CD4-positive, alpha-beta T cell treated with Interferon alpha-2 for 1 hour (primary cell): ENCODE results near the gene ACP1.
A peak's percentile ranks its signal among the peaks of the same experiment; 100 is the strongest.

ENCODE experiments used
- DNase-seq, 2 donors: peaks; one replicate each; pipeline ENCODE4 v3.0.0-alpha.2; 2020 to 2022

ACP1 gene

DNA sequence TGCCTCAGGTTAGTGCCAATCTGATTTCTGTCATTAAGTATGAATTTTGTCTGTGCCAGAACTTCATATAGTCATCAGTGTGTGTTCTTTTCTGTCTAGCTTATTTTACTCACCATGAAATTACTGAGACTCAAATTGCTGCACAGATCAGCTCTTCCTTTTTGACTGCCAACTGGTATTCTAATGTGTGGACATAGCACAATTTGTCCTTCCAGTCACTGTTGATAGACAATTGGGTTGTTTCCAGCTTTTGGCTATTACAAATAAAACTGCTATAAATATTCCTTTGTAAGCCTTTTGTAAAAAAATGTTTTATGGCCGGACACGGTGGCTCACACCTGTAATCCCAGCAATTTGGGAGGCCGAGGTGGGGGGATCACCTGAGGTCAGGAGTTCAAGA is 8.7 kb upstream of the ACP1 start:
- no peak for DNase-seq

DNA sequence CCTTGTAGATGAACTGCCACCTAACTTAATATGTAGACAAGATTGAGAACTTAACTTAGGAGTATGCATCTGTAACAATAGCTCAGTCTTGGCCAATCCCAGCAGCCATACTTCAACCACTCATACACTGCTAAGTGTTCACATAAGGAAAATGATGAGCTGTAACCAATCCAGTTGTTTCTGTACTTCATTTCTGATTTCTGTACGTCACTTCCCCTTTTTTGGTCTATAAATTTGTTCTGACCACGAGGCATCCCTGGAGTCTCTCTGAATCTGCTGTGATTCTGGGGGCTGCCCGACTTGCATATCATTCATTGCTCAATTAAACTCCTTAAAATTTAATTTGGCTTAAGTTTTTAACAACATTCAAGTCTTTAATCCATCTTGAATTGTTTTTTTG is 7.3 kb upstream of the ACP1 start:
- no peak for DNase-seq

DNA sequence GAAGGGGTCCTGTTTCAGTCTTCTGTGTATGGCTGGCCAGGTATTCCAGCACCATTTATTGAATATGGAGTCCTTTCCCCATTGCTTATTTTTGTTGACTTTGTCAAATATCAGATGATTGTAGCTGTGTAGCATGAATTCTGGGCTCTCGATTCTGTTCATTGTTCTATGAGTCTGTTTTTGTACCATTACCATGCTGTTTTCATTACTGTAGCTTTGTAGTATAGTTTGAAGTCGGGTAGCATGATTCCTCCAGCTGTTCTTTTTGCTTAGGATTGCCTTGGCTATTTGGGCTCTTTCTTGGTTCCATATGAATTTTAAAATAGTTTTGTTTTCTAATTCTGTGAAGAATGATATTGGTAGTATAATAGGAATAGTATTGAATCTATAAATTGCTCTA is 6.9 kb upstream of the ACP1 start:
- no peak for DNase-seq

DNA sequence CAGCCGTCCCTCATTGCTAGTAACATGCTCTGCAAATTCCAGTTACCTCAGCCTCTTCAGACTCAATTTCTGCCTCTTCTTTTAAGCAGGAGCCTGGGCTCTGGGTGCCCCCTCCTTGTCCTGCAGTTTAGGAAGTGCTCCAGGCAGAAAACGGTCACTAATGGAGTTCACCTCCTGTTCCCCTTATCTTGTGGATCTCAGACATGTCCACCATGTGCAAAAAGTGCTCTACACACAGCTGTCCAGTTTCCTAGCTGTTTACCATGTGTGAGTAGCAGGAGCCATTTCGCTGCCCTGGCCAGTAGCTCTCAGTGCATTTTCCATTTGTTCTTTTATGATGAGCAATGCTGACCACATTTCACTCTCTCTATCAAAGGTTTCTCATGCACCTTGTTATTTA is 5.8 kb upstream of the ACP1 start:
- no peak for DNase-seq

DNA sequence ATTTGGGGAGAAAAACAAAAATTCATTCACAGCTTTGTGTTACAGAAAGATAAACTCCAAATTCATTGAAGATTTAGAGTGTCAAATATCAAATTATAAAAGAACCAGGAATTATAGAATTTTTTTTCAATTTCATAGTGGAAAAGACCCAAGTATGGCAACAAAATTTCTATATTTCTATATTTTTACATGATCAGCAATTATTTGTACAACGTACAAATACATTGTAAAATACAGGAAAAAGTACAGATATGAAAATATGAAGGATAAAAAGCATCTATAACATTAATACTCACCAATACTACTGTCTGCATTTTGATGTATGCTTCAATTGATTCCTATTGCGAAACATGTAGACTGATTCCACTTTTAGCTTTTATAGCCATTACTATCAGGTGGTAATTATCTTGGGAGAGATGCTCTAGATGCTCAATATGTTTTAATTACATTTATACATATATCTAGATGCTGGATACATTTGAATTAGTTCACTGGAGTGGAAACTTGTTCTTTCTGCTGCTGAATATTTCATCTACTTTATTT is 4.9 kb upstream of the ACP1 start:
- no peak for DNase-seq

DNA sequence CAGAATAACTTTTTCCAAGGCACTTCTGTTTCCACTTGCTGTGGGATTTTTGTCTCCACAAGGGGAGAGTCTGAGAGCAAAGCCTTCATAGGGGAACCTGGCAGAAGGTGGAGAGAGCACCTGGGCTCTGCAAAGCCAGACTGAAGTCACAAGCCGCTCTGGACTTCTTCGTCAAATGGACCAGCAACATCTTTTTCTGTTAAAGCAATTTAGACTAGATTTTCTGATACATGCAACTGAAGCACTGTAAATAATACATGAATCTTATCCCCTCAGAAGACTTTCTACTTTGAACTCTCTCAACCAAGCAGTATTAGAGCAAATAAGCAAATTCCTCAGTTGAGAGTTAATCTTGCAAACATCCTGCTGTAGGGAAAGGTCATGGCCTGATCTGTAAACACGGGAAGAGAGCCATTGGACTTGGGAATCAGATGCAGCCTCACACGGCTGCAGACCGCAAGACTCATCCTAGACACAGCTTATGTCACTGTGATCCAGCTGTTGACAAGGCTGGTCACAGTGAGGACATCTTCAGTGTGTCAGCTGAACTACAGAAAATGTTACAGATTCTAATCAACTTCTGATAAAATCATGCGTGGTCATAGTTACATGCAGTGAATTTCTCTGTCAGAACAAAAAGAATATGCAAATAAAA is 4.1 kb upstream of the ACP1 start:
- no peak for DNase-seq

DNA sequence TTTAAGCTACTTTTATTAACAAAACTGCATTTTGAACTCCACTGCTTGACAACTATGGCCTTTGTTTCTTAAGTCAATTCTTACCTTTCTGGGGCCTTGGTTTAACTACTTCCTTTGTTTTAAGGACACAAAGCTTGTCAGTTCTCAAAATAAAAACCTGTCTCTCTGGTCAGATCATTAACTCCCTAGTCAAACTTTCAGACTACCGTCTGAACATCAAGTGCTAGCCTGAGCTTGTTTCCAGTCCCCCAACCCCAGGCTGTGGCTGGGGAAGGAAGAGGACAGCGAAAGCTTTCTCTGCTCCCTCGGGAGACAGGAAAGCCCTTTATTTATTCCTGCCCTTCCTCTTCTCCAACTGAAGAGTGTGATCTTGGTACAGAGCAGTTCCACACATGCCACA is 2.6 kb upstream of the ACP1 start:
- no peak for DNase-seq

DNA sequence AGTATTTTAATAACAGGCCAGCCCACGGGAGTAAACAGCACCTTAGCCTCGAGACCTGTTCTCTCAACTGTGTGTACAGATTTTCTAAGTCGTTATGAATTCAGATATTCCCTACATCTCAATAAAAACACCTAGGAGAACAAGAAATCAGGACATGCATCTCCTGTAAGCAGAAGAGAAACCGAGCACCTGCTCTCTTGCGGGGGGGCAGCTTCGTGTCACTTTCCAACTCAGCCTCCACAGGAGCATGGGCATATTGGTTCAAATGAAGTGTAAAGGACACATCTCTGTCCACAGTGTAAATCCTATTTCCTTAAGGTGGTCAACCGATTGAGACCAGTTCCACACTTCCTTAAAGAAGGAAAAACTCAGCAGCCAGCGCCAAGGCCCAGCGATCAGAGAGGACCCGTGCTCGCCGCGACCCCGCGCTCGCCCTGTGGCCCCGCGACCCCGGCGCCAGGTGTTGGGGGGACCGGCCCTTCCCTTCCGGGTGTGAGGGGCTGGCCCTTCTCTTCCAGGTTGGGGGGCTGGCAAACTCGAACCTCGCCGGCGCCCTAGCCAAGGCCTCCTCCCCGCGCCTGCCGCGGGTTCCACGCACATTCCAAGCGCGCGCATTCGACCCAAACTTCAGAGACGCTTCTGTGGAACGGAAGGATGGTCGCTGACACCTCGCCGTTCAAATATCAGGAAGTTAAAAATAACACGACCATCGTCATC is 1.6 kb upstream of the ACP1 start:
- no peak for DNase-seq

- peak; percentile 47 to 72 for DNase-seq
Measured at GRCh38 chr2:263774-264492, 814 bp upstream of the ACP1 start, which contains the start of gene SH3YL1. SH3YL1 (minus strand) TSS chr2:264032; CDS start chr2:263984, 48 bp downstream.

- DNase-seq: no peak
Measured at GRCh38 chr2:268323-268722, 3.6 kb downstream of the ACP1 start.

- no peak for DNase-seq
Measured at GRCh38 chr2:269356-270030, 4.7 kb downstream of the ACP1 start.

DNA sequence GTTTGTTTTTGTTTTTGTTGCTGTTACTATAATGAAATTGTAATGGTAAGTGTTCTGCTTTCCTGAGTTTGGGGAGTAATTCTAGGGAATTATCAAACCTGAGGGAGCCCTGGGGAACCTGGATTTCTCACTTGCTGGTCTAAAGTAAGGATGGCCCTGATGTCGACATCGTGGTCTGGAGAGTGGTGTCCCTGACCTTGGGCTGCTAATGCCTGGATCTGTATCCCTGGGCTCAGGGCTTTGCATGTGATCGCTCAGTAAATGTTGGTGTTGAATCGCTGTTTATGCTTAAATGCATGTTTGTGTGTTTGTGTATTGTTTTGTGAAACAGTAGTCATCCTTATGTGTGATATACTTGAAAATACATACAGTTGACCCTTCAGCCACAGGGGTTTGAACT is 6.1 kb downstream of the ACP1 start:
- DNase-seq: no peak

GRCh38 chr2:271917-272316 is 7.2 kb downstream of the ACP1 start:
- no peak for DNase-seq

GRCh38 chr2:273333-273732 is 8.6 kb downstream of the ACP1 start:
- DNase-seq: no peak

- DNase-seq: no peak
Measured at GRCh38 chr2:274503-274902, 9.8 kb downstream of the ACP1 start.

DNA sequence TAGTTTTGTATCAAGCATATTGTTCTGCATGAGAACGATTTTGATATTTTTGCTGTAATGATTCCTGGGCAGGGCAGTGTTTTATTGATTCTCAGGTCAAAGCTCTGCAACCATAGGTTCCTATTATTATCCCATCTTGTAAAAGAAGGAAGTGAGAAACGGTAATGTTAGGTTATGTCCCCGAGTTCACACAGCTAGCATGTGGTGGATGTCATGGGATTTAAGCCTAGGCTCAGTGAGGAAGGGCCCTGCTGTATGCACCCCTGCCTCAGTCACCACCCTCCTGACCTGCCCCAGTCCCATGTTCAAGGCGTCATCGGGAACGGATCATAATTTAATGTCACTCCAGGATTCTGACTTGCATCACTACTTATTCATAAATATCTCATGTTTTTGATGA is 10.7 kb downstream of the ACP1 start:
- no peak for DNase-seq

DNA sequence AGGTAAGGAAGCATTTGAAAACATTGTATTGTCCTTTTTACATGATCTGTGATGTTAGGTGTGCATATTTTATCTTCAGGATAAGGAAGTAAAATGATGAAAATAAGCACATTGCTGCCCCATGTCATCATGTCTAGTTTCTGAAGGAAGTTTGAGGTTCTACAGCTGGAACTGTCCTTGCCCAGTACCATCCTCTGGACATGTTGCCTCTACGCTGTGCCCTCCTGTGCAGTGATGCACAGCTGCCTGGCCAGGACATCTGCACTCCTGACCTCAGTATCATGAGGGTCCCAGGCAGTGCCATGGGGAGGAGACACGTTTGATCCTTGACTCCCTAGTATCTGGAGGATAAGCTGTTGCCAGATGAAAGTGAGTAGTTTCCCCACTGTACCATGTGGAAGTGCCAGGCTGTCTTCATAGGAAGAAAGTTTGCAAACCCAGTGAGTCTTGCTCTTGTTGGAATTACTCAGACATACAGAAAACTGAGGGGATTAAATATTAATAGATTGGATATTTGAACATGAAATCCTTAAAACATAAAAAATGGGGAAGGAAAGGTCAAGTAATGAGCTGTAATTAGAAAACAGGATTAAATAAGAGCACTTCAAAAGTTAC is 13.7 kb downstream of the ACP1 start:
- no peak for DNase-seq

- no peak for DNase-seq
Measured at GRCh38 chr2:278927-279320, 14.2 kb downstream of the ACP1 start.

DNA sequence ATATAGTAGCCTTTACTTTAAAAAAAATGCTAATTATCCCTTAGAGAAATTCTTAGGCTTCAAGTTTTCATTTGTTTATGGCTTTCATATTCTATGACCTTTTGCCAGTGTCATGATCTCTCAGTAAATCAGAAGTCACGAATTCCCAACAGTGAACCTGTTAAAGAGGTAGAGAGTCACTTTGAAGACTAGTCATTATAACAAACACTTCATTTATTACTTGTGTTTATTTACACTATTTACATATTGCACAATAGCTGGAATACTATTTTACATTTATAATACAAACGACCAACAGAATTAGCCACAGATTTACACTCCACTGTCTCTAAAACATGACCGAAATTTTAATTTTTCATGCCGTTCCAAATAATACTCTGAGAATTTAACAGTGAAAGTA is 14.6 kb downstream of the ACP1 start:
- DNase-seq: no peak

GRCh38 chr2:279956-280649 is 15.4 kb downstream of the ACP1 start:
- no peak for DNase-seq

- DNase-seq: no peak
Measured at GRCh38 chr2:280650-281110, 15.9 kb downstream of the ACP1 start.

GRCh38 chr2:281381-281780 is 16.6 kb downstream of the ACP1 start:
- no peak for DNase-seq
